Trophoblast cell (in vitro differentiated cells and primary cell): Measurements from ENCODE around the gene ALKBH7.

Experiments
- DNase-seq, 2 donors: peaks; one replicate each; pipeline ENCODE4 v3.0.0-alpha.2; 2016
- H2AFZ ChIP-seq: 2 replicates; pipeline ENCODE4 v1.6.1; 2013; ENCODE audit warnings: low read length, moderate library complexity, mild to moderate bottlenecking; ENCODE audit not compliant: insufficient read depth, poor library complexity
- H2AK5ac ChIP-seq: 2 replicates; pipeline ENCODE4 v1.6.1; 2013; ENCODE audit warnings: mild to moderate bottlenecking, low read length
- H2BK120ac ChIP-seq: 2 replicates; pipeline ENCODE4 v1.6.1; 2013; ENCODE audit warnings: low read length, mild to moderate bottlenecking, moderate library complexity; ENCODE audit not compliant: insufficient read depth, poor library complexity
- H2BK12ac ChIP-seq: 2 replicates; pipeline ENCODE4 v1.6.1; 2013; ENCODE audit warnings: mild to moderate bottlenecking, low read length, moderate library complexity
- H2BK5ac ChIP-seq: 2 replicates; pipeline ENCODE4 v1.6.1; 2013; ENCODE audit warnings: low read length, low read depth, moderate library complexity, mild to moderate bottlenecking; ENCODE audit not compliant: poor library complexity
- H3K14ac ChIP-seq: 2 replicates; pipeline ENCODE4 v1.6.1; 2013; ENCODE audit warnings: mild to moderate bottlenecking, low read length
- H3K18ac ChIP-seq: 2 replicates; pipeline ENCODE4 v1.6.1; 2013; ENCODE audit warnings: mild to moderate bottlenecking, low read length
- H3K23ac ChIP-seq: 2 replicates; pipeline ENCODE4 v1.6.1; 2013; ENCODE audit warnings: low read length
- H3K27ac ChIP-seq: 2 replicates; pipeline ENCODE4 v1.5.1; 2013; ENCODE audit warnings: low read depth, mild to moderate bottlenecking, inconsistent platforms, low read length, moderate library complexity
- H3K27me3 ChIP-seq: 2 replicates; pipeline ENCODE4 v1.6.1; 2013; ENCODE audit warnings: inconsistent platforms, mild to moderate bottlenecking, low read length, moderate library complexity; ENCODE audit not compliant: insufficient read depth
- H3K36me3 ChIP-seq, 2 experiments: 1 replicate in 1 of 2; 2 replicates in 1 of 2; pipeline ENCODE4 v1.6.1; 2013; ENCODE audit warnings: low read length in 2 of 2, mild to moderate bottlenecking in 2 of 2, moderate library complexity in 1 of 2; ENCODE audit not compliant: insufficient read depth in 2 of 2, control insufficient read depth in 1 of 2
- H3K4ac ChIP-seq: 2 replicates; pipeline ENCODE4 v1.6.1; 2013; ENCODE audit warnings: low read depth, mild to moderate bottlenecking, low read length, moderate library complexity
- H3K4me1 ChIP-seq, 2 experiments: 1 replicate in 1 of 2; 2 replicates in 1 of 2; pipeline ENCODE4 v1.6.1; 2013; ENCODE audit warnings: low read length in 2 of 2, mild to moderate bottlenecking in 2 of 2, moderate library complexity in 1 of 2; ENCODE audit not compliant: insufficient read depth in 2 of 2, control insufficient read depth in 1 of 2
- H3K4me2 ChIP-seq: 2 replicates; pipeline ENCODE4 v1.6.1; 2013; ENCODE audit warnings: inconsistent platforms, mild to moderate bottlenecking, low read length, moderate library complexity
- H3K4me3 ChIP-seq: 2 replicates; pipeline ENCODE4 v1.5.1; 2013; ENCODE audit warnings: mild to moderate bottlenecking, low read depth, low read length, inconsistent platforms
- H3K79me1 ChIP-seq: one replicate; pipeline ENCODE4 v1.6.1; 2013; ENCODE audit warnings: low read length
- H3K79me2 ChIP-seq: 2 replicates; pipeline ENCODE4 v1.6.1; 2013; ENCODE audit warnings: low read length, mild to moderate bottlenecking; ENCODE audit not compliant: control insufficient read depth, insufficient read depth, poor library complexity
- H3K9ac ChIP-seq: 2 replicates; pipeline ENCODE4 v1.6.1; 2013; ENCODE audit warnings: mild to moderate bottlenecking, low read length
- H3K9me3 ChIP-seq: 2 replicates; pipeline ENCODE4 v1.6.1; 2013; ENCODE audit warnings: low read depth, mild to moderate bottlenecking, control low read depth, inconsistent platforms, low read length; ENCODE audit not compliant: insufficient read depth
- H4K12ac ChIP-seq: 2 replicates; pipeline ENCODE4 v1.6.1; 2013; ENCODE audit warnings: low read depth, mild to moderate bottlenecking, low read length, moderate library complexity
- H4K8ac ChIP-seq: 2 replicates; pipeline ENCODE4 v1.6.1; 2013; ENCODE audit warnings: low read depth, mild to moderate bottlenecking, low read length, moderate library complexity
- H4K91ac ChIP-seq: one replicate; pipeline ENCODE4 v1.6.1; 2013; ENCODE audit warnings: low read depth, mild to moderate bottlenecking, low read length, moderate library complexity
- WGBS: extraction: QIAGEN DNeasy Blood & Tissue Kit; methylation state at CpG from one replicate; pipeline ENCODE4 v1.1.7; 2013; ENCODE audit warnings: missing lambda C conversion rate; ENCODE audit not compliant: insufficient read length, insufficient coverage; ENCODE audit errors: extremely low coverage; 5-methylcytosine and 5-hydroxymethylcytosine counted together

Gene ALKBH7

GRCh38 chr19:6364353-6364752 is 8.2 kb upstream of the ALKBH7 start:
- WGBS: no CpG with 5 or more reads among the region's 21 CpGs
- no peak for DNase-seq
- H3K14ac ChIP-seq: no peak overlapping the region
- no peak overlapping the region for H3K23ac ChIP-seq
- no peak overlapping the region for H2AK5ac ChIP-seq
- H3K4me2 ChIP-seq: no peak overlapping the region
- no peaks in the 10 kb centered on the region for H3K27me3 ChIP-seq
- H4K8ac ChIP-seq: no peak overlapping the region
- H3K4me3 ChIP-seq: no peak overlapping the region
- H2BK120ac ChIP-seq: no peak overlapping the region
- H4K12ac ChIP-seq: no peak overlapping the region
- H3K9me3 ChIP-seq: no peaks in the 10 kb centered on the region
- H3K79me1 ChIP-seq: peaks cover 8% of the 10 kb centered on the region
- H3K79me2 ChIP-seq: peaks cover 10% of the 10 kb centered on the region
- no peak overlapping the region for H4K91ac ChIP-seq
- H3K4ac ChIP-seq: no peak overlapping the region
- peaks cover 40 to 43% of the 10 kb centered on the region in 2 experiments for H3K36me3 ChIP-seq
- H2BK12ac ChIP-seq: no peak overlapping the region
- no peak overlapping the region for H3K18ac ChIP-seq
- peaks cover 3 to 5% of the 10 kb centered on the region in 2 experiments for H3K4me1 ChIP-seq
- no peak overlapping the region for H3K27ac ChIP-seq
- H2BK5ac ChIP-seq: no peak overlapping the region
- H3K9ac ChIP-seq: no peak overlapping the region
- no peak overlapping the region for H2AFZ ChIP-seq

- H2AK5ac ChIP-seq: no peak overlapping the region
- H3K9ac ChIP-seq: peak overlapping the region; percentile 81
- peak overlapping the region; percentile 97 for H2AFZ ChIP-seq
These were observed 660 bp downstream of the ALKBH7 start for GRCh38 chr19:6373096-6373812.

GRCh38 chr19:6373813-6374108 is 1.2 kb downstream of the ALKBH7 start:
- Histone ChIP-seq H4K12ac (peak overlapping the region; percentile 6), H2BK5ac (no peak overlapping the region), H3K9ac (no peak overlapping the region), H3K4me2 (peak overlapping the region; percentile 81), H3K27ac (no peak overlapping the region), H3K4me1 (peaks cover 9 to 22% of the 10 kb centered on the region in 2 experiments), H3K79me1 (peaks cover 10% of the 10 kb centered on the region), H3K27me3 (no peaks in the 10 kb centered on the region), H3K18ac (peak overlapping the region; percentile 48), H3K79me2 (peaks cover 2% of the 10 kb centered on the region), H3K36me3 (peaks cover 19 to 29% of the 10 kb centered on the region in 2 experiments), H3K4ac (no peak overlapping the region), H3K14ac (peak overlapping the region; percentile 1), H2BK12ac (no peak overlapping the region), H2AFZ (peak overlapping the region; percentile 30), H4K91ac (peak overlapping the region; percentile 53), H2BK120ac (no peak overlapping the region), H2AK5ac (peak overlapping the region; percentile 49), H3K4me3 (peak overlapping the region; percentile 71), H3K23ac (no peak overlapping the region), H3K9me3 (peaks cover 1% of the 10 kb centered on the region), H4K8ac (peak overlapping the region; percentile 3)
- WGBS: no CpG with 5 or more reads among the region's 5 CpGs
- peak in 1 of 2 donors; percentile 5 for DNase-seq

More at GRCh38 chr19:6373096-6373812, 660 bp downstream of the ALKBH7 start:
- H3K27me3 ChIP-seq: no peaks in the 10 kb centered on the region
- no peak overlapping the region for H3K23ac ChIP-seq
- H3K4me1 ChIP-seq: peaks cover 6 to 19% of the 10 kb centered on the region in 2 experiments
- peak overlapping the region; percentile 92 for H3K4ac ChIP-seq
- H3K27ac ChIP-seq: peak overlapping the region; percentile 97
- H3K79me1 ChIP-seq: peaks cover 10% of the 10 kb centered on the region
- peak overlapping the region; percentile 81 for H3K4me2 ChIP-seq
- H3K14ac ChIP-seq: peak overlapping the region; percentile 98
- H3K36me3 ChIP-seq: peaks cover 23 to 31% of the 10 kb centered on the region in 2 experiments
- H2BK12ac ChIP-seq: no peak overlapping the region
- WGBS: no CpG with 5 or more reads among the region's 53 CpGs
- peak overlapping the region; percentile 96 for H3K18ac ChIP-seq
- peaks cover 2% of the 10 kb centered on the region for H3K79me2 ChIP-seq
- H4K91ac ChIP-seq: peak overlapping the region; percentile 97
- H3K9me3 ChIP-seq: peaks cover 1% of the 10 kb centered on the region
- DNase-seq: peak; percentile 88 to 90
- peak overlapping the region; percentile 88 for H4K12ac ChIP-seq
- H2BK120ac ChIP-seq: peak overlapping the region; percentile 95
- peak overlapping the region; percentile 95 for H3K4me3 ChIP-seq
- H4K8ac ChIP-seq: peak overlapping the region; percentile 95
- peak overlapping the region; percentile 95 for H2BK5ac ChIP-seq

- Histone ChIP-seq H2BK120ac (no peak overlapping the region), H2AK5ac (peak overlapping the region; percentile 49), H3K4ac (no peak overlapping the region)
These were observed 1.6 kb downstream of the ALKBH7 start for GRCh38 chr19:6374161-6374709.

More at GRCh38 chr19:6374161-6374709, 1.6 kb downstream of the ALKBH7 start:
- Histone ChIP-seq H2BK5ac (no peak overlapping the region), H4K91ac (peak overlapping the region; percentile 53), H4K12ac (peak overlapping the region; percentile 6), H3K9ac (no peak overlapping the region), H4K8ac (no peak overlapping the region), H3K27me3 (no peaks in the 10 kb centered on the region), H3K4me2 (no peak overlapping the region), H3K18ac (no peak overlapping the region), H3K4me1 (peaks cover 9 to 22% of the 10 kb centered on the region in 2 experiments), H3K79me1 (peaks cover 10% of the 10 kb centered on the region), H2AFZ (no peak overlapping the region), H3K9me3 (peaks cover 1% of the 10 kb centered on the region), H3K27ac (no peak overlapping the region), H3K36me3 (peaks cover 21 to 27% of the 10 kb centered on the region in 2 experiments), H3K23ac (no peak overlapping the region), H3K79me2 (peaks cover 2% of the 10 kb centered on the region), H3K14ac (peak overlapping the region; percentile 33), H2BK12ac (no peak overlapping the region), H3K4me3 (no peak overlapping the region)
- no peak for DNase-seq
- WGBS: no CpG with 5 or more reads among the region's 29 CpGs
